22Rv1 (cell line): ENCODE data around the gene PTPDC1.
"Not testable (repeated sequence)": the region's sequence is repeated elsewhere in the genome, so short reads cannot be mapped to it uniquely, and the experiment has no call there.

Experiments used
- H3K27ac ChIP-seq: fragments of 450-650 bp; 2 replicates; pipeline ENCODE4 v1.5.1; 2017
- ZFX ChIP-seq: fragments of 450-650 bp; IDR thresholded peaks from 2 replicates; pipeline ENCODE4 v1.6.1; 2017; ENCODE audit warnings: antibody characterized with exemption, borderline replicate concordance
- TF ChIP-seq, protein P1 (sequence below): fragments of 450-650 bp; IDR thresholded peaks from 2 replicates; pipeline ENCODE4 v1.5.1; 2017; ENCODE audit warnings: mild to moderate bottlenecking

PTPDC1 gene

DNA sequence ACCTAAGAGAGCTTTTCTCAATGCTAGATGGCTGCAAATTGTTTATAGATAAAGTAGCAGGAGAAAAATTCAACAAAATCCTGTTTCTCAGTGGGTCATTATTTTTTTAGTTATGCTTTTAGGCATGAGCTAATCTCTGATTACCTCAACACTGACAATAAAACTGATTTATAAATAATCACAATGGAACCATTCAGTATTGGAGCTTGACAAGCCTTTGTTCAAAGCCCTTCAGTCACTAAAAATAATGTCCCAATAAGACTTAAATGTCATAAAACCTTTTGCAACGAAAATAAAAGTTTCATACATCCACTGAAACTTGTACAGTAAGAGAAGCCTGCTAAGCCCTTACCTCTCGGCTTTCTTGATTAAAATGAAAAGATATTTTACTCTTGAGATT lies 27.2 kb downstream of the PTPDC1 start:
- no peak overlapping the region for H3K27ac ChIP-seq
- TF ChIP-seq ZFX: no peak
- TF ChIP-seq, protein P1, sequence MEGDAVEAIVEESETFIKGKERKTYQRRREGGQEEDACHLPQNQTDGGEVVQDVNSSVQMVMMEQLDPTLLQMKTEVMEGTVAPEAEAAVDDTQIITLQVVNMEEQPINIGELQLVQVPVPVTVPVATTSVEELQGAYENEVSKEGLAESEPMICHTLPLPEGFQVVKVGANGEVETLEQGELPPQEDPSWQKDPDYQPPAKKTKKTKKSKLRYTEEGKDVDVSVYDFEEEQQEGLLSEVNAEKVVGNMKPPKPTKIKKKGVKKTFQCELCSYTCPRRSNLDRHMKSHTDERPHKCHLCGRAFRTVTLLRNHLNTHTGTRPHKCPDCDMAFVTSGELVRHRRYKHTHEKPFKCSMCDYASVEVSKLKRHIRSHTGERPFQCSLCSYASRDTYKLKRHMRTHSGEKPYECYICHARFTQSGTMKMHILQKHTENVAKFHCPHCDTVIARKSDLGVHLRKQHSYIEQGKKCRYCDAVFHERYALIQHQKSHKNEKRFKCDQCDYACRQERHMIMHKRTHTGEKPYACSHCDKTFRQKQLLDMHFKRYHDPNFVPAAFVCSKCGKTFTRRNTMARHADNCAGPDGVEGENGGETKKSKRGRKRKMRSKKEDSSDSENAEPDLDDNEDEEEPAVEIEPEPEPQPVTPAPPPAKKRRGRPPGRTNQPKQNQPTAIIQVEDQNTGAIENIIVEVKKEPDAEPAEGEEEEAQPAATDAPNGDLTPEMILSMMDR: no peak

DNA sequence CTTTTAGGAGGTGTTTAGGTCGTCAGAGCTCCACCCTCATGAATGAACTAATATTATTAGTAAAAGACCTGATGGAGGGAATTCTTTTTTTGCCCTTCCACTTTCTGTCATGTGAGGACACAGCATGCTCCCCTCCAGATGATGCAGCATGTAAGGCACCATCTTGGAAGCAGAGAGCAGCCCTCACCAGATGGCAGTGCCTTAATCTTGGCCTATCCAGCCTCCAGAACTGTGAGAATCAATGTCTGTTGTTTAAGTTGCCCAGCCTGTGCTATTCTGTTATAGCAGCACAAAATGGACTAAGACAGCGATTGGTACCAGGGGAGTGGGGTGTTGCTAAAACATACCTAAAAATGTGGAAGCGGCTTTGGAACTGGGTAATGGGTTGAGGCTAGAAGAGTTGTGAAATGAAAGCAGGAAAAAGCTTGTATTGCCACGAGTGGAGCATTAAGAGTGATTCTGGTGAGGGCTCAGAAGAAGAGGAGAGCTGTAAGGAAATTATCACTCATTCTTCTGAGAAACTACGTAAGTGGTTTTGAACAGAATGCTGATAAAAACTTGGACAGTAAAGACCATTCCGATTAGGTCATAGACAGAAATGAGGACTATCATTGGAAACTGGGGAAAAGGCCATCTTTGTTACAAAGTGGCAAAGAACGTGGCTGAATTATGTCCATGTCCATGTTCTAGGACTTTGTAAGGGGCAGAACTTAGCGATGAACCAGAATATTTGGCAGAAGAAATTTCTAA lies 28.6 kb downstream of the PTPDC1 start:
- H3K27ac ChIP-seq: no peak overlapping the region

DNA sequence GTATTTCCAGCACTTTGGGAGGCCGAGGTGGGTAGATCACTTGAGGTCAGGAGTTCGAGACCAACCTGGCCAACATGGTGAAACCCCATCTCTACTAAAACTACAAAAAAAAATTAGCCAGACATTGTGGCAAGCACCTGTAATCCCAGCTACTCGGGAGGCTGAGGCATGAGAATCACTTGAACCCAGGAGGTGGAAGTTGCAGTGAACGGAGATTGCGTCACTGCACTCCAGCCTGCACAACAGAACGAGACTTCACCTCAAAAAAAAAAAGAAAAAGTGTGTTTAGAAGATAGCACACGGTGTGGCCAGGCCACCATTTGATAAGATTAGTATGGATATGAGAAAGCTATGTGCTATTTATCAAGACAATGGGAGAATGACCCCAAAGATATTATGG lies 35.8 kb downstream of the PTPDC1 start:
- not testable (repeated sequence) for H3K27ac ChIP-seq

More for the DNA sequence above, 28.6 kb downstream of the PTPDC1 start:
- TF ChIP-seq ZFX: no peak
- TF ChIP-seq, protein P1: no peak

DNA sequence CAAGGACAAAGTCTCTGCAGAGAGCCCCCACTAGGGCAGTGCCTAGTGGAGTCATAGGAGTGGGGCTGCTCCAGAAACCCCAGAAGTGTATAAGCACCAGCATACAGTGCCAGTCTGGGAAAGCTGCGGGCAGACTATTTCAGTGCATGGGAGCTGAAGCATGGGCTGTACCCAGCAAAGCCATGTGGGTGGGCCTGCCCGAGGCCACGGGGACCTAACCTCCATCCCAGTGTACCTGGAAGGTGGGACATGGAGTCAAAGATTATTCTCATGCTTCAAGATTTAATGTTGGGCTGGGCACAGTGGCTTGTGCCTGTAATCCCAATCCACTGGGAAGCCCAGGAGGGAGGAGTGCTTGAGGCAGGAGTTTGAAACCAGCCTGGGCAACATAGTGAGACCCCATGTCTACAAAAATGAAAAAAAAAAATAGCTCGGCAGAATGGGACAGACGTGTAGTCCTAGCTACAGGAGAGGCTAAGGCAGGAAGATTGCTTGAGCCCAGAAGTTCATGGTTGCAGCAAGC lies 36.7 kb downstream of the PTPDC1 start:
- TF ChIP-seq, protein P1: no peak
- TF ChIP-seq ZFX: no peak
- no peak overlapping the region for H3K27ac ChIP-seq

DNA sequence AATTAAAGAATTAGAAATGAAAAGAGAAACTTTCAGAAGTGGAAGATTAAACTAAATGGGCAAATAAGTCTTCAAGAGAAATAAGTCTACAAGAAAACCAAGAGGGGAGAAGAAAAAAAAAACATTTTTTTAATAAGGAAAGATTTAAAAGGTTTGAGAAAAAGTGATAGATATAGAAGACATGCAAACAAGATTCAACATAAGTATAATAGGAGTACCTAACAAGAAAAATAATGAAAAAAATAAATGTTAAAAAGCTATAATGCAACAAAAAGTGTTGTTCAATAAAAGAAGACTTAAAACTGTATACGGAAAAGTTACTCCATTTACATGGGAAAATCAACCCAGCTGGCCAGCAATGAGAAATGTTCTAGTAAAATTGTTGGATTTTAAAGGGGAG lies 42.6 kb downstream of the PTPDC1 start:
- TF ChIP-seq, protein P1: no peak
- no peak for TF ChIP-seq ZFX

DNA sequence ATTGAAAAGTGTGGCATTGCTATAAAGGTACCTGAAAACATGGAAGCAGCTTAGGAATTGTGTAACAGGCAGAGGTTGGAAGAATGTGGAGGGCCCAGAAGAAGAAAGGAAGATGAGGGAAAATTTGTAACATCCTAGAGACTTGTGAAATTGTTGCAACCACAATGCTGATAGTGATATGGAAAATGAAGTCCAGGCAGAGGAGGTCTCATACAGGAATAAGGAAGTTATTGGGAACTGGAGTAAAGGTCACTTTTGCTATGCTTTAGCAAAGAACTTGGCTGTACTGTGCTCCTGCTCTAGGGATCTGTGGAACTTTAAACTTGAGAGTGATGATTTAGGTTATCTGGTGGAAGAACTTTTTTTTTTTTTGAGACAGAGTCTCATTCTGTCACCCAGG lies 43.5 kb downstream of the PTPDC1 start:
- no peak overlapping the region for H3K27ac ChIP-seq
- no peak for TF ChIP-seq ZFX
- TF ChIP-seq, protein P1: no peak

More for the DNA sequence above, 42.6 kb downstream of the PTPDC1 start:
- no peak overlapping the region for H3K27ac ChIP-seq

DNA sequence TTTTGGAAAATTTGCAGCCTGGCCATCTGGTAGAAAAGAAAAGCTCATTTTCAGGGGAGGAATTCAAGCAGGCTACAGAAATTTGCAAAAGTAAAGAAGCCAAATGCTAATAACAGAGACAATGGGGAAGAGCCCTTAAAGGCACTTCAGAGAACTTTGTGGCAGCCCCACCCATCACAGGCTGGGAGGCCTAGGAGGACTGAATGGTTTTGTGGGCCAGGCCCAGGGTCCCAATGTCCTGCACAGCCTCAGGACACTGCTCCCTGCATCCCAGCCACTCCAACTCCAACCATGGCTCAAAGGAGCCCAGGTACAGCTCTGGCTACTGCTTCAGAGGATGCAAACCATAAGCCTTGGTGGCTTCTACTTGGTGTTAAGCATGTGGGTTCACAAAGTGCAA lies 44.3 kb downstream of the PTPDC1 start:
- TF ChIP-seq ZFX: no peak
- TF ChIP-seq, protein P1: no peak
- no peak overlapping the region for H3K27ac ChIP-seq
